ENCODE data around the gene CMPK2. TPM values are rescaled to one million over a fixed set of nuclear protein-coding genes. Genes with fewer than 3 reads are reported as not detected.

Gene CMPK2
- total RNA-seq, 4 donors from 2014 or later, result 2.9 to 31.1 (median 5.9) TPM

DNA sequence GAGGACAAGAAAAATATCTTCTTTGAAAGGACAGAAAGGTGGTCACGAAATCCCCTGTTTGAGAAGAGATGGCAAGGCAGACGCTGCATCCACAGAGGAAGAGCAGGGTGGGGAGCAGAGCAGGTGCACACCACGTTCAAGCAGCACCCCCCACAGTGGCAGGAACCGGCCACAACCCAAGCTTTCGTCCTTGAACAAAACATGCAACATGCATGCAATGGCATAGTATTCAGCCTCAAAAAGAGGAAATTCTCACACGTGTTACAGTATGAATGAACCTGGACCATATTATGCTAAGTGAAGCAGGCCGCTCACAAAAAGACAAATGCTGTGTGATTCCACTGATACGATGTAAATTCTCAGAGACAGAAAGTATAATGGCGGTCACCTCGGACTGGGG lies 51.4 kb downstream of the CMPK2 start:
- DNase-seq (ENCODE audit: low spot score) (no peak), ATAC-seq (ENCODE audit: low FRiP score) (no peak)
- TF ChIP-seq CTCF (IDR thresholded peaks at IDR 0.05), result no peak

DNA sequence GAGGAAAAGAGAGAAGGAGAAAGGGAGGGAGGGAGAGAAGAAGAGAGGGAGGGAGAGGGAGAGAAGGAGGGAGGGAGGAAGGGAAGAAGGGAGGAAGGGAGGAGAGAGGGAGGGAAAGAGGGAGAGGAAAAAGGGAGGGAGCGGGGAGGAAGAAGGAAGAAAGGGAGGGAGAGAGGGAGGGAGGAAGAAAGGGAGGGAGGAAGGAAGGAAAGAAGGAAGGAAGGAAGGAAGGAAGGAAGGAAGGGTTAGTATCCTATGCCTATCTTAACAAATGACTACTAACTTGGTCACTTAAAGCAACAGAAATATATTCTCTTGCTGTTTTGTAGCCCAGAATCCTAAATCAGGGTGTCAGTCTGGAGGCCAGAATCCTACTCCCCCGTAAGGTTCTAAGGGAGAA lies 52.1 kb downstream of the CMPK2 start:
- ATAC-seq (ENCODE audit: low FRiP score), result no peak
- DNase-seq (ENCODE audit: low spot score), result no peak
- TF ChIP-seq CTCF (IDR thresholded peaks at IDR 0.05), result no peak

DNA sequence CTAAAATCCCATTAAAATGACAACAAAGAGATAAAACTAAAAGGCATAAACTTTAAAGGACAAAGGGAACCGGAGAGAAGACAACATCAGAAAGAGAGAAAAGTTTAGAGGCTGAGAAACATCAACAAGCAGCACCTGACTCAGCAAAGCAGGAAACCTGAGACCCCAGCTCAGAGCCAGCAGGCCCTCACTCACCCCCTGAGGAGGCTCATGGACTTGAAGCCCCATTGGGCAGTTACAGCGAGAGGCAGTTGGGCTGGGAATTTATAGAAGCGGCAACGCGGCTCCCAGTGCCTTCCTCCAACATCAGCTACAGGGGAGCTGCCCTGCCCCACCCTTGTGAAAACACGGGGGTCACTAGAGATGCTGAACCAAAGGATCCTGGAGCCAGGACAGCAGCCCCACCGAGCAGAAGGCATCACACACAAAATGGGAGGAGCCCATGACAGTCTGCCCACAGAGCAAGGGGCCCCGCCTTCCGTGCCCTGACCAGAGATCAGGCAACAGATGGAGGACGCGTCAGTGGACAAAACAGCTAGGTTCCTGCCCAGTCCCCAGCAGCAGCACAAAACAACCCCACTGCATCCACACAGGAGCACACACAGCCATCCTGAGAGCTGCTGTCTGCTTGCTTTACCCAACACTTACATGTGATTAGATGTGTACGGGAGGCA lies 52.7 kb downstream of the CMPK2 start:
- no peak for TF ChIP-seq CTCF (IDR thresholded peaks at IDR 0.05)
- DNase-seq (ENCODE audit: low spot score) (no peak), ATAC-seq (ENCODE audit: low FRiP score) (no peak)

- ATAC-seq (ENCODE audit: low FRiP score) (no peak), DNase-seq (ENCODE audit: low spot score) (no peak)
- TF ChIP-seq CTCF (IDR thresholded peaks at IDR 0.05), result no peak
Observed at GRCh38 chr2:6810961-6811360, 54.7 kb downstream of the CMPK2 start.

DNA sequence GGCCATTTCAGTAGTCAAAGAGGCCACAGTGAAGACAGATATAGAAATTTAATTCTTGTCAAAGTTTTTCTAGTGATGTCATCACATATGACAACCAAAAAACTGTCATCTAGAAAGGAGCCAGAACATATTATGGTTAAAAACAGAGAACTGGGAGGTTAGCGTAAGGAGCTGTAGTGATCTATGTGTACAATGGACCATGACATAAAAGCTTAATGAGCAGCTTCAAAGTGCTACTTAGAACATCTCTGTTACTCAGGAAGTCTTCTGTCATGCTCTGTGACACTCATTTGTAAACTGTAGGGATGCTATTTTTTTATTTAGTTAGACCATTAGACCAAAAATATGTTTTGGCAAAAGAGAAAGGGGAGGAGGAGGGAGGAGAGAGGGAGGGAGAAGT lies 57.3 kb downstream of the CMPK2 start:
- DNase-seq (ENCODE audit: low spot score) (no peak), ATAC-seq (ENCODE audit: low FRiP score) (no peak)
- TF ChIP-seq CTCF (IDR thresholded peaks at IDR 0.05), result no peak

DNA sequence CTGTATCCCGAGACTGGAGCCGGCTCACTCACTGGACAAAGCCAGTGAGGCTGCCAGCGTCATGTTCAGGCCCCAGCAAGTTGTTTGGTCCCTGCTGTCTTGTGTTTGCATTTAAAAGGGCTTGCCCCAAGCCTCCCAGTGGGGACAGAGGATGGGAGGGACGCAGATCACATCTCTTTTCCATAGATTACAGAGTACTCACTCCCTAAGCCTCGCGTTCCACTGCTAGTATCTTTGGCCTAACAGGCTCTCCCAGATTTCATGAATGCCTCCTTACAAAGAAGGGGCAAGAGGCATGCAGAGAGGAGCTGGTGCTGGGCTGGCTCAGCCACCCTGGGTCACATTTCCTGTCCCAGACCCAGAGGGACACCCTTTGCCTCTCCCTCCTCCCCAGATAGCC lies 59.1 kb downstream of the CMPK2 start:
- ATAC-seq (ENCODE audit: low FRiP score), result no peak
- TF ChIP-seq CTCF (IDR thresholded peaks at IDR 0.05), result no peak
- no peak for DNase-seq (ENCODE audit: low spot score)

DNA sequence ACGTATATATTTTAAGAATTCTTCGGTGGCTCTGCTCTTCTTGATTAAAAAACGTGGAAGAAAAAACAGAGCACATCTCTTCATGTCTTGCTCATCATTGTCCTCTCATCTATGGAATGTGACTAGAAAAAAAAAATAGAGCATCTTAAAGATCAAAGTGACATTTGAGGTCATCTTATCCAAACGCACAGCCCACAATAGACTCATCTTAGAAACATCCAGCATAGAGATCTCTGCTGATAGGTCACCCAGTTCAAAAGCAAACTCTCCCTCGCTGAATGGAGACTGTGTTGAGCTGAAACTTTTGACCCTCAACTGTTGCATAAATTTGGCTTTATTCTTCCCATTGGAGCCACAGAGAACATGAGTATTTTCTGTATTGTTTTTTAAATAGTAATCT lies 65.2 kb downstream of the CMPK2 start:
- DNase-seq (ENCODE audit: low spot score) (no peak), ATAC-seq (ENCODE audit: low FRiP score) (no peak)
- TF ChIP-seq CTCF (IDR thresholded peaks at IDR 0.05), result no peak
